HepG2 (cell line): ENCODE measurements around the gene ARHGAP35. TPM values are rescaled to one million over a fixed set of nuclear protein-coding genes. Genes with fewer than 3 reads are reported as not detected.

Experiments used
- AGO2 ChIP-seq: fragments of 200-400 bp; formaldehyde crosslinking; optimal IDR thresholded peaks from 2 replicates; pipeline ENCODE3; 2017; ENCODE audit warnings: mild to moderate bottlenecking, low read depth, low read length, moderate library complexity
- BCL6 ChIP-seq: IDR thresholded peaks from 2 replicates; pipeline ENCODE4 v1.6.1; 2016; ENCODE audit warnings: missing genetic modification reagents, missing compliant biosample characterization
- EHMT2 ChIP-seq: fragments of 200-600 bp; sonication (generic); IDR thresholded peaks from 2 replicates; pipeline ENCODE4 v1.7.0; 2017; ENCODE audit warnings: antibody characterized with exemption, low read depth, low read length, borderline replicate concordance
- HOXA9 ChIP-seq: sonication (generic); formaldehyde crosslinking; IDR thresholded peaks from 2 replicates; pipeline ENCODE4 v1.8.1; 2022; ENCODE audit warnings: missing genetic modification reagents, mild to moderate bottlenecking, moderate library complexity, borderline replicate concordance
- IKZF4 ChIP-seq: sonication (generic); formaldehyde crosslinking; IDR thresholded peaks from 2 replicates; pipeline ENCODE4 v1.5.1; 2020; ENCODE audit warnings: borderline replicate concordance, mild to moderate bottlenecking, low read depth, missing genetic modification reagents; ENCODE audit errors: not compliant biosample characterization
- ISL2 ChIP-seq: sonication (generic); formaldehyde crosslinking; IDR thresholded peaks from 2 replicates; pipeline ENCODE4 v1.5.0; 2020; ENCODE audit warnings: missing genetic modification reagents
- NCOA5 ChIP-seq: sonication (generic); formaldehyde crosslinking; IDR thresholded peaks from 2 replicates; pipeline ENCODE4 v1.4.0; 2020; ENCODE audit warnings: missing genetic modification reagents
- POLR2A ChIP-seq, 2 experiments: IDR thresholded peaks; 2 replicates each; pipeline ENCODE4 v1.6.1; 2011; ENCODE audit warnings: low read depth in 2 of 2, low read length in 2 of 2, mild to moderate bottlenecking in 1 of 2, moderate library complexity in 1 of 2; ENCODE audit not compliant: insufficient read depth in 1 of 2
- POLR2AphosphoS5 ChIP-seq: IDR thresholded peaks from 2 replicates; pipeline ENCODE4 v1.6.1; 2012; ENCODE audit warnings: low read depth, low read length
- U2AF1 ChIP-seq: fragments of 200-400 bp; formaldehyde crosslinking; optimal IDR thresholded peaks from 2 replicates; pipeline ENCODE3; 2017; ENCODE audit warnings: mild to moderate bottlenecking, low read depth, low read length
- ZBTB38 ChIP-seq: sonication (generic); formaldehyde crosslinking; IDR thresholded peaks from 2 replicates; pipeline ENCODE4 v1.5.1; 2020; ENCODE audit warnings: mild to moderate bottlenecking, missing genetic modification reagents
- ZNF264 ChIP-seq: sonication (generic); formaldehyde crosslinking; IDR thresholded peaks from 2 replicates; pipeline ENCODE4 v1.4.0; 2020; ENCODE audit warnings: missing genetic modification reagents
- ZNF672 ChIP-seq: sonication (generic); formaldehyde crosslinking; IDR thresholded peaks from 2 replicates; pipeline ENCODE4 v1.8.1; 2022; ENCODE audit warnings: missing genetic modification reagents
- ZNF850 ChIP-seq: sonication (generic); formaldehyde crosslinking; conservative IDR thresholded peaks from 2 replicates; pipeline ENCODE4 v1.9.0; 2021; ENCODE audit warnings: mild to moderate bottlenecking, missing genetic modification reagents
- polyA plus RNA-seq, 8 experiments: library from polyadenylated mRNA; depleted of rRNA in 3 of 8; stranded (reverse) in 7 of 8; unstranded in 1 of 8; fragments of >200 nt; fragmentation: Illumina TruSeq in 4 of 8; extraction: Trizol in 4 of 8; gene quantifications; 2 replicates each; pipeline versions ENCODE4 v1.2.1 to v1.2.3, GENCODE V29; 2011 to 2016; ENCODE audit warnings: low read depth in 4 of 8, missing spikeins in 1 of 8, mixed read lengths in 1 of 8; ENCODE audit not compliant: insufficient read depth in 1 of 8
- total RNA-seq, 5 experiments: library from RNA; depleted of rRNA; stranded (reverse); fragments of >200 nt; fragmentation: Illumina TruSeq; extraction: Trizol; gene quantifications; 2 replicates each; pipeline ENCODE4 v1.2.3, GENCODE V29; 2016; ENCODE audit warnings: low read depth in 1 of 5
- TF ChIP-seq, protein P1 (sequence below): IDR thresholded peaks from 2 replicates; pipeline ENCODE4 v1.6.1; 2012; ENCODE audit warnings: low read depth, low read length, improper control_type of control experiment
- TF ChIP-seq, protein P2 (sequence below): sonication (generic); formaldehyde crosslinking; IDR thresholded peaks from 2 replicates; pipeline ENCODE4 v1.4.0; 2020; ENCODE audit warnings: mild to moderate bottlenecking, missing genetic modification reagents, borderline replicate concordance
- TF ChIP-seq, protein P3 (sequence below): IDR thresholded peaks from 2 replicates; pipeline ENCODE4 v1.6.1; 2018; ENCODE audit warnings: missing genetic modification reagents, mild to moderate bottlenecking, missing compliant biosample characterization
- TF ChIP-seq, protein P4 (sequence below): IDR thresholded peaks from 2 replicates; pipeline ENCODE4 v1.6.1; 2016
- TF ChIP-seq, protein P5 (sequence below): sonication (generic); formaldehyde crosslinking; IDR thresholded peaks from 2 replicates; pipeline ENCODE4 v1.4.0; 2020; ENCODE audit warnings: mild to moderate bottlenecking, missing genetic modification reagents

Gene ARHGAP35
- total and polyA plus RNA-seq, 2 of the 13 experiments (the other 11 are each of a cell fraction or from before 2014, with no cell fraction given): 30.1 to 30.2 TPM

DNA sequence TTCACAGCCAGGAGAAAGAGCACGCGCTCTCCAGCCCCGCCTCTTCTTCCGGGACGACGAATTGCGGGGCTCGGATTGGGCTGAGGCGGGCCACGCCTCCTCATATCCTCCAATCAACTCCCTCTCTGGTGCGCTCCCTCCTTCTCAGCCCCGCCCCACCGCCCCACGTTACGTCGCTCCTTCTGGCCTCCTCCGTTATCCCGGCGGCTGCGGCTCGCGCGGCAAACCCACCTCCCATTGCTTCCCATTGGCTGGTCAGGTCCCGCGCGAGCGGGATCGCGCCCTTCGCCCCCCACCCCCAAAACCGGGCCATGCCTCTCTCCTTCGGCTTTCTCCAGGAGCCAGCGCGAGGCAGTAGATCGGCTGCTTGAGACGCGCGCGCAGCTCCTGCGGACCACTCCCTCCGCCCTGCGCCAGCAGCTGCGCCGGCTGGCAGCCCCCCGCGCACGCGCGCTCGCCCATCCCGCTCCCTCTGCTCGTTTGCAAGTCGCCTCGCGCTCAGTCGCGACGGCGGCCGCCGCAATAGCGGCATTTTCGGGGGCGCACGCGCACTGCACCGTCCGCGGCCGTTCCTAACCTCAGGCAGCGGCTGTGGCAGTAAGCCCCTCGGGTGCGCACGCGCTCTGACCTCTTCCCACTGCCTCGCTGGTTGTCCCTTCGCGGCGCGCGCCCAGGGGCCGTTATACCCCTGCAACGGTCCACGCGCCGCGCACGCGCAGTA, 512 bp upstream of the ARHGAP35 start (continued):
- TF ChIP-seq, protein P1, sequence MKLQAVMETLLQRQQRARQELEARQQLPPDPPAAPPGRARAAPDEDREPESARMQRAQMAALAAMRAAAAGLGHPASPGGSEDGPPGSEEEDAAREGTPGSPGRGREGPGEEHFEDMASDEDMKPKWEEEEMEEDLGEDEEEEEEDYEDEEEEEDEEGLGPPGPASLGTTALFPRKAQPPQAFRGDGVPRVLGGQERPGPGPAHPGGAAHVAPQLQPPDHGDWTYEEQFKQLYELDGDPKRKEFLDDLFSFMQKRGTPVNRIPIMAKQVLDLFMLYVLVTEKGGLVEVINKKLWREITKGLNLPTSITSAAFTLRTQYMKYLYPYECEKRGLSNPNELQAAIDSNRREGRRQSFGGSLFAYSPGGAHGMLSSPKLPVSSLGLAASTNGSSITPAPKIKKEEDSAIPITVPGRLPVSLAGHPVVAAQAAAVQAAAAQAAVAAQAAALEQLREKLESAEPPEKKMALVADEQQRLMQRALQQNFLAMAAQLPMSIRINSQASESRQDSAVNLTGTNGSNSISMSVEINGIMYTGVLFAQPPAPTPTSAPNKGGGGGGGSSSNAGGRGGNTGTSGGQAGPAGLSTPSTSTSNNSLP: no peak
- TF ChIP-seq, protein P2, sequence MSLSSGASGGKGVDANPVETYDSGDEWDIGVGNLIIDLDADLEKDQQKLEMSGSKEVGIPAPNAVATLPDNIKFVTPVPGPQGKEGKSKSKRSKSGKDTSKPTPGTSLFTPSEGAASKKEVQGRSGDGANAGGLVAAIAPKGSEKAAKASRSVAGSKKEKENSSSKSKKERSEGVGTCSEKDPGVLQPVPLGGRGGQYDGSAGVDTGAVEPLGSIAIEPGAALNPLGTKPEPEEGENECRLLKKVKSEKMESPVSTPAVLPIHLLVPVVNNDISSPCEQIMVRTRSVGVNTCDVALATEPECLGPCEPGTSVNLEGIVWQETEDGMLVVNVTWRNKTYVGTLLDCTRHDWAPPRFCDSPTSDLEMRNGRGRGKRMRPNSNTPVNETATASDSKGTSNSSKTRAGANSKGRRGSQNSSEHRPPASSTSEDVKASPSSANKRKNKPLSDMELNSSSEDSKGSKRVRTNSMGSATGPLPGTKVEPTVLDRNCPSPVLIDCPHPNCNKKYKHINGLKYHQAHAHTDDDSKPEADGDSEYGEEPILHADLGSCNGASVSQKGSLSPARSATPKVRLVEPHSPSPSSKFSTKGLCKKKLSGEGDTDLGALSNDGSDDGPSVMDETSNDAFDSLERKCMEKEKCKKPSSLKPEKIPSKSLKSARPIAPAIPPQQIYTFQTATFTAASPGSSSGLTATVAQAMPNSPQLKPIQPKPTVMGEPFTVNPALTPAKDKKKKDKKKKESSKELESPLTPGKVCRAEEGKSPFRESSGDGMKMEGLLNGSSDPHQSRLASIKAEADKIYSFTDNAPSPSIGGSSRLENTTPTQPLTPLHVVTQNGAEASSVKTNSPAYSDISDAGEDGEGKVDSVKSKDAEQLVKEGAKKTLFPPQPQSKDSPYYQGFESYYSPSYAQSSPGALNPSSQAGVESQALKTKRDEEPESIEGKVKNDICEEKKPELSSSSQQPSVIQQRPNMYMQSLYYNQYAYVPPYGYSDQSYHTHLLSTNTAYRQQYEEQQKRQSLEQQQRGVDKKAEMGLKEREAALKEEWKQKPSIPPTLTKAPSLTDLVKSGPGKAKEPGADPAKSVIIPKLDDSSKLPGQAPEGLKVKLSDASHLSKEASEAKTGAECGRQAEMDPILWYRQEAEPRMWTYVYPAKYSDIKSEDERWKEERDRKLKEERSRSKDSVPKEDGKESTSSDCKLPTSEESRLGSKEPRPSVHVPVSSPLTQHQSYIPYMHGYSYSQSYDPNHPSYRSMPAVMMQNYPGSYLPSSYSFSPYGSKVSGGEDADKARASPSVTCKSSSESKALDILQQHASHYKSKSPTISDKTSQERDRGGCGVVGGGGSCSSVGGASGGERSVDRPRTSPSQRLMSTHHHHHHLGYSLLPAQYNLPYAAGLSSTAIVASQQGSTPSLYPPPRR (CRISPR knock-in tag): peak; percentile 72
- TF ChIP-seq ISL2 (CRISPR knock-in tag): peak; percentile 14
- TF ChIP-seq BCL6 (CRISPR knock-in tag): no peak
- peak; percentile 70 for TF ChIP-seq POLR2AphosphoS5
- TF ChIP-seq ZNF672 (CRISPR knock-in tag): 0 out of 2 replicates have a peak, but pooled peaks have one; percentile 27
- TF ChIP-seq, protein P3, sequence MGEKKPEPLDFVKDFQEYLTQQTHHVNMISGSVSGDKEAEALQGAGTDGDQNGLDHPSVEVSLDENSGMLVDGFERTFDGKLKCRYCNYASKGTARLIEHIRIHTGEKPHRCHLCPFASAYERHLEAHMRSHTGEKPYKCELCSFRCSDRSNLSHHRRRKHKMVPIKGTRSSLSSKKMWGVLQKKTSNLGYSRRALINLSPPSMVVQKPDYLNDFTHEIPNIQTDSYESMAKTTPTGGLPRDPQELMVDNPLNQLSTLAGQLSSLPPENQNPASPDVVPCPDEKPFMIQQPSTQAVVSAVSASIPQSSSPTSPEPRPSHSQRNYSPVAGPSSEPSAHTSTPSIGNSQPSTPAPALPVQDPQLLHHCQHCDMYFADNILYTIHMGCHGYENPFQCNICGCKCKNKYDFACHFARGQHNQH (CRISPR knock-in tag): peak; percentile 86; the same call in 1 of the 2 replicates
- no peak for TF ChIP-seq ZNF850 (CRISPR knock-in tag)
- TF ChIP-seq IKZF4: no peak
- TF ChIP-seq, protein P4, sequence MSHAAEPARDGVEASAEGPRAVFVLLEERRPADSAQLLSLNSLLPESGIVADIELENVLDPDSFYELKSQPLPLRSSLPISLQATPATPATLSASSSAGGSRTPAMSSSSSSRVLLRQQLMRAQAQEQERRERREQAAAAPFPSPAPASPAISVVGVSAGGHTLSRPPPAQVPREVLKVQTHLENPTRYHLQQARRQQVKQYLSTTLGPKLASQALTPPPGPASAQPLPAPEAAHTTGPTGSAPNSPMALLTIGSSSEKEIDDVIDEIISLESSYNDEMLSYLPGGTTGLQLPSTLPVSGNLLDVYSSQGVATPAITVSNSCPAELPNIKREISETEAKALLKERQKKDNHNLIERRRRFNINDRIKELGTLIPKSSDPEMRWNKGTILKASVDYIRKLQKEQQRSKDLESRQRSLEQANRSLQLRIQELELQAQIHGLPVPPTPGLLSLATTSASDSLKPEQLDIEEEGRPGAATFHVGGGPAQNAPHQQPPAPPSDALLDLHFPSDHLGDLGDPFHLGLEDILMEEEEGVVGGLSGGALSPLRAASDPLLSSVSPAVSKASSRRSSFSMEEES (CRISPR knock-in tag): no peak
- peak; percentile 62 for TF ChIP-seq ZBTB38 (CRISPR knock-in tag)
- TF ChIP-seq U2AF1: peak; percentile 5
- peak; percentile 88; the same call in 1 of the 2 replicates for TF ChIP-seq HOXA9 (CRISPR knock-in tag)
- TF ChIP-seq, protein P5, sequence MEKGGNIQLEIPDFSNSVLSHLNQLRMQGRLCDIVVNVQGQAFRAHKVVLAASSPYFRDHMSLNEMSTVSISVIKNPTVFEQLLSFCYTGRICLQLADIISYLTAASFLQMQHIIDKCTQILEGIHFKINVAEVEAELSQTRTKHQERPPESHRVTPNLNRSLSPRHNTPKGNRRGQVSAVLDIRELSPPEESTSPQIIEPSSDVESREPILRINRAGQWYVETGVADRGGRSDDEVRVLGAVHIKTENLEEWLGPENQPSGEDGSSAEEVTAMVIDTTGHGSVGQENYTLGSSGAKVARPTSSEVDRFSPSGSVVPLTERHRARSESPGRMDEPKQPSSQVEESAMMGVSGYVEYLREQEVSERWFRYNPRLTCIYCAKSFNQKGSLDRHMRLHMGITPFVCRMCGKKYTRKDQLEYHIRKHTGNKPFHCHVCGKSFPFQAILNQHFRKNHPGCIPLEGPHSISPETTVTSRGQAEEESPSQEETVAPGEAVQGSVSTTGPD (CRISPR knock-in tag): no peak
- TF ChIP-seq ZNF264 (CRISPR knock-in tag): peak; percentile 20
- peak; percentile 98 for TF ChIP-seq AGO2
- TF ChIP-seq EHMT2: no peak
- no peak for TF ChIP-seq NCOA5
- peak; percentile 85 to 95 for TF ChIP-seq POLR2A (IDR thresholded peaks at IDR 0.05; ENCODE audit: insufficient read depth in 1 of 2, low read depth in 2 of 2, low read length in 2 of 2)
